ENCODE measurements around the gene STMP1. TPM values are rescaled to one million over a fixed set of nuclear protein-coding genes. Genes with fewer than 3 reads are reported as not detected.

Gene STMP1
- total RNA-seq, 1 experiment from 2014 or later: 77.0 TPM

GRCh38 chr7:135721198-135721820, 59.0 kb downstream of the STMP1 start:
- ChIA-PET CTCF (interaction anchor here (0.7 kb wide), 1 partner anchor 34 kb away, joined by 5 read pairs; no protein-coding TSS in a partner anchor), POLR2A (ENCODE audit: unreplicated experiment) (no interaction called here)
- no peaks in the 10 kb centered on the region for H3K27me3 ChIP-seq (ENCODE audit: insufficient read depth, low read depth)
- intact Hi-C loops (cut with micrococcal nuclease; ENCODE audit: unreplicated experiment): no loop called here
- no peaks in the 10 kb centered on the region for H4K20me1 ChIP-seq (ENCODE audit: insufficient read depth)
- no peak overlapping the region for H3K4me2 ChIP-seq
- no peak overlapping the region for H3K27ac ChIP-seq
- no peak for DNase-seq
- peaks cover 14% of the 10 kb centered on the region for H3K4me1 ChIP-seq (replicated peaks; ENCODE audit: insufficient read depth)
- H3K79me2 ChIP-seq (ENCODE audit: low read depth): no peaks in the 10 kb centered on the region
- H3F3A ChIP-seq (ENCODE audit: insufficient read depth, low read depth): peaks cover 8% of the 10 kb centered on the region
- no peaks in the 10 kb centered on the region for H3K36me3 ChIP-seq (ENCODE audit: low read depth)
- no peaks in the 10 kb centered on the region for H3K9me3 ChIP-seq (ENCODE audit: insufficient read depth, low read depth)
- no peaks in the 10 kb centered on the region for H3K9me2 ChIP-seq (ENCODE audit: insufficient read depth)
- no peak overlapping the region for H3K4me3 ChIP-seq
- BruUV-seq (replicated peaks): no TSS peak
- no peak overlapping the region for H2AFZ ChIP-seq
- no peak for TF ChIP-seq CTCF (conservative IDR thresholded peaks at IDR 0.05)
- TF ChIP-seq EZH2 (IDR thresholded peaks at IDR 0.05; ENCODE audit: low read depth): no peak

DNA sequence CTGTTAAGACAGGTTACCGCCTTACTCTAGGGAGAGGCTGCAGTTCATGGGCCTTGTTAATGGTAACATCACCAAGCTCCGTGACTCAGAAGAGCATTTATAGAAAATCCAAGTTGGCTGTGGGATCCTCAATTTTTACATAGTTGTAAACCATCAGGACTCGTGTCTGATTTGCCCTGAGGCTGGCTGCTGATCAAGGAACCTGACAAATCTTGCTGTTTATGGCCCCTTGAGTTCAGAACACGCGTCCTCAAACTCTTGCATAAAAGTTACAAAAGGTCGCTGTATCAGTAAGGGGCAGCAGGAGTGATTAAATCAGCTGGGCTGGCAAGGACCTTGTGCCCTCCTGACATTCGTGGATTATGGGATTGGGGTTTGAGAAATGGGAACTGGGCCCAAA, 61.1 kb downstream of the STMP1 start:
- peaks cover 7% of the 10 kb centered on the region for H3K4me1 ChIP-seq (replicated peaks; ENCODE audit: insufficient read depth)
- no peak overlapping the region for H3K4me3 ChIP-seq
- ChIA-PET POLR2A (ENCODE audit: unreplicated experiment) (no interaction called here), CTCF (no interaction called here)
- DNase-seq: no peak
- no peaks in the 10 kb centered on the region for H3F3A ChIP-seq (ENCODE audit: insufficient read depth, low read depth)
- H3K27ac ChIP-seq: no peak overlapping the region
- H3K79me2 ChIP-seq (ENCODE audit: low read depth): no peaks in the 10 kb centered on the region
- intact Hi-C loops (cut with micrococcal nuclease; ENCODE audit: unreplicated experiment): no loop called here
- no peaks in the 10 kb centered on the region for H3K9me3 ChIP-seq (ENCODE audit: insufficient read depth, low read depth)
- H3K4me2 ChIP-seq: no peak overlapping the region
- no peaks in the 10 kb centered on the region for H3K27me3 ChIP-seq (ENCODE audit: insufficient read depth, low read depth)
- BruUV-seq (replicated peaks): no TSS peak
- H3K9me2 ChIP-seq (ENCODE audit: insufficient read depth): no peaks in the 10 kb centered on the region
- H4K20me1 ChIP-seq (ENCODE audit: insufficient read depth): no peaks in the 10 kb centered on the region
- H2AFZ ChIP-seq: no peak overlapping the region
- no peak for TF ChIP-seq CTCF (conservative IDR thresholded peaks at IDR 0.05)
- no peak for TF ChIP-seq EZH2 (IDR thresholded peaks at IDR 0.05; ENCODE audit: low read depth)
- no peaks in the 10 kb centered on the region for H3K36me3 ChIP-seq (ENCODE audit: low read depth)

Other genes starting within 250 kb of the STMP1 start
- gene CNOT4, start 152.4 kb upstream of the STMP1 start, total RNA-seq (2021): 22.8 and 25.8 TPM in 2 replicates
- 75.4 and 108 TPM in 2 replicates for gene NUP205, start 104.6 kb upstream of the STMP1 start, total RNA-seq (2021)
- not detected in 2 replicates for gene SLC13A4, start 65.7 kb downstream of the STMP1 start, total RNA-seq (2021)
- not detected in 2 replicates for gene FAM180A, start 86.3 kb downstream of the STMP1 start, total RNA-seq (2021)

Data from PC-9 (cell line).